Activated effector memory CD4-positive, alpha-beta T cell treated with anti-CD3 and anti-CD28 coated beads, Interleukin-2, amount 50 U/mL, for 16 hours (primary cell): ENCODE measurements around the gene SEZ6L.

Source experiments
- DNase-seq: peaks from one replicate; pipeline ENCODE4 v3.0.0-alpha.2; 2020

The SEZ6L gene

DNA sequence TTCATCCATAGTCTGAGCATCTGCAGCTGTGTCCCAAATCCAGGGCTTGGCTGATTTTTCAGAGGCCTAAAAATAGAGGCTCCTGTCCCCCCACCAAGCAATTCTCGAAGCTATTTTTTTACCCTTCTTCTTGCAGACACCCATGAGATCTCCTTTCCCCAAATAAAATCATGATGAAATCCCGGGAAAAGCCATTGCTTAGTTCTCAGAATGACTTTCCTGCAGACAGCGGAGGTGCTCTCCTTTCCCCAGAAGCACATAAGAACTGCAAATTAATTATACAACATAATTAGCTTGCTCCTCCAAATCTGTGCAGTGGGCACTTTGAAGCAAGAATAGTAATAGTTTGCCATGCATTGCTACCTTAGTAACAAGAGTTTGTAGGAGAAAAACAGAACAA lies 176.2 kb downstream of the SEZ6L start:
- DNase-seq: no peak

DNA sequence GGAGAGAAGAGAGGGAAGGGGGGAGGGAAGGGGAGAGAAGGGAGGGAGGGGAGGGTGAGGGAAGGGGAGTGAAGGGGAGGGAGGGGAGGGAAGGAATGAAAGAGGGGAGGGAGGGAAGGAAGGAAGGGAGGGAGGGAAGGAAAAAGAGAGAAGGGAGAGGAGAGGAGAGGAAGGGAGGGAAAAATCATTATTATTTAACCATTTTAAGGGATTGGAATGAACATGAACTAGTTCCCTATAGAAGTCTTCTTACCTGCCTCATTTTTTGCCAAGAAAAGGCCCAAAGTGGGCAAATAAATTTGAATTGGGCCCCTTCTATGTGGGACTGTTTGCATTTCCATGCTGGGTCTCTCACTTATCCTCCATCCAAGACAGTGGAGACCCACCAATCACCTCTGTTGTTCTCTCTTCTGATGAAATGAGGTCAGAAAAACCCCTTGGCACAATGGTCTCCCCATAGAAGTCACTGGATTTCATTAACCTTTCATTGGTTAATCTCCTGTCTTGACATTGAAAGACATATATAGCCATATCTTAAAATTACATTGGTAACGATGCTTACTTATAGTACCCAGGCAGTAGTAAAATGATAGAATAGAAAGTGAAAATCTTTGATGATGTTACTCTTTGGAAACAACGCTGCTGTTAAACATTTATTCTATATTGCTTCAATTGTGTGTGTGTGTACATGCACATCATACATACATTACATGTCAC lies 179.7 kb downstream of the SEZ6L start:
- DNase-seq: no peak

DNA sequence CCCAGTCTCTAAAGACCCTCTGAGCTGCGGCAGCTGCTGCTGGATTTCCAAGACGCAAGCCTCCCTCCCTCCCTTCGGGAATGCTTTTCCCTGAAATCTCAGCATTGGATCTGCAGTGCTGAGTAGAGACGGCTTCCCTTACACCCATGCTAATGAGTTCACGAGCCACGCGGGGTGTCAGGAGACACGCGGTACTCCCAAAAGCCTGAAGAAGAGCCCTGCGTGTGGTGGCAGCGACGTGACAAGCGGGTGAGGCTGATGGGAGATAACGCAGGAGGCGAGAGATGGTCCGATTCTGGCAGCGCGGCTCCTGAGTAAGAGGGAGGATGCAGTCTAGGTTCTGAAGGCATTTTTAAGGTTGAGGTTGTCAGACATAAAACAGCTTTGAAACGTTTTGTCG lies 185.4 kb downstream of the SEZ6L start:
- DNase-seq: no peak

DNA sequence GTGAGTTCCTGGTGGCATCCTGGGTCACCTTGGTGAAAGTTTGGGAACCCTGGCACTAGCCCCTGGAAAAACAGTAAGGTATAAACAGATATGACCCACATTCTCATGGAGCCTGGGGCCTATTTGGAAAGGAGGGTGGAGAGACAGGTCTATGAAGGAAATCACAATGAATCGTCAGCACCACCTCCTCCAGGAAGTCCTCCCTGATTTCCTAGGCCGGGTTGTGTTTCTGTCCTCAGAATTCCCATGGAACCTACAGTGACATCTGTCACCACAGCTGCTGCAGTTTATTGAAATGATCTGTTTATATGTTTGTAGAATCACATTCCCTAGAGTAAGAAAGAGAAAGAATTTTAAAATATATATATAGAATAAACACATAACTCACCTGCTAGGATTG lies 188.0 kb downstream of the SEZ6L start:
- DNase-seq: no peak

DNA sequence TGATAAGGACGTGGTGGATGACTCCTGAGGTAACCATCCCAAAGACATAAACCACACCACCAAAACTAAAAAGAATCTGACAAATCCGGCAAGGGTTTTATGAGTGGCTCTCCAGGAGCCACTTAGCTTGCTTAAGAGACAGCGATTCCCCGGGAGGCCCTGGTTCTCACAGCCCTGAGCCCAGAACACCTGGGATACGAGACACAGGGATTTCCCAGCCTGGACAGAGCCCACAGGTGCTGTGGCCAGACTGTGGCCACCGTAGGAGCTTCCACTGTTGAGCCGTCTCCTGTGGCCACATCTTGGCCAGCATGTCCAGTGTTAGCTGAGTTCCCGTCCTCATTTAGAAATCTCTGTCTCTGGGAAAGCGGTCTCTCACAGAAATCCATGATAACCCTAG lies 188.6 kb downstream of the SEZ6L start:
- no peak for DNase-seq

DNA sequence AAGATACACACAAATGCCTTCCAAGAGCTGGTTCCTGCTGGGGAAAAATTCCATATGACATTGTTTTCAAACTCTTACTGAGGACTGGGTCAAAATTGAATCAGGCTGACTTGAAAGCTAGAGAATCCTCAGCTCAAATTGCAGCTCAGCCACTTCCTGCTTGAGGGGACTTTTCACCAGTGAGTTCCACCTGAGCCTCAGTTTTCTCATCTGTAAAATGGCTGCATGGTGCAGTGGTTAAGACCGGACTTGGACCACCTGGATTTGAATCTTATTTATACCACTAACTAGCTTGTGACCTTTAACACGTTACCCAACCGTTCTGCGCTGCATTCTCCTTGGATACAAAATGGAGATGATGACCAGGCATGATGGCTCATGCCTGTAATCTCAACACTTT lies 189.9 kb downstream of the SEZ6L start:
- DNase-seq: no peak

DNA sequence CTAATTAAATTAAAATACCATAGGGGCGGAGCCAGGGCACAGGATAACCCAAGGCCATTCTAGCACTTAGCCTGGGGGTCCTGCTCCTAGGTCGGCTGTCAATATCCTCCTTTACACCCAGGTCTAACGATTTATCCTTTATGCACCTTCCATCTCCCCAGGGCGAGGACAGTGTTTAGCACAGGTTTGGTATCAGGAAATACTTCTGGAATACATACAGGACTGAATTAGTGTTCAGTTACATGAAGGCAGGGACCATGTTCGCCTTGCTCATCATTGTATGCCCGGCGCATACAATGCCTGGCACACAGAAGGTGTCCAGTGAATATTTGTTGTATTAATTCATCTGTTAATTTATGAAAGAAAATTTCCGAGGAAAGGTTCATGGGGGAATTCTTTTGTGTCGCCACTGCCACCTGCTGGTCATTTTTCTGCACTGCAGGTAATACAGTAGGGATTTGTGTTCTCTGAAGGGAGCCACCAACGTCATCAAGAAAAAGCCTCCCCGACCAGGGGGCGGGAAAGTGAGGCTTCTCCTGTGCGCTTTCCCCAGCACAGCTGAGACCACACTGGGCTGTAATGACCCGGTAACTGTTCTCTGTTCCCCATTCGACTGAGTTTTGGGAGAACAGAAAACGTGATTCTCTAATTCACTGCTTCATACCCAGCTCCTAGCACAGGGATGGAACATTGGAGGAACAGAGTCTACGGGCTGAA lies 191.1 kb downstream of the SEZ6L start:
- DNase-seq: peak; percentile 87

DNA sequence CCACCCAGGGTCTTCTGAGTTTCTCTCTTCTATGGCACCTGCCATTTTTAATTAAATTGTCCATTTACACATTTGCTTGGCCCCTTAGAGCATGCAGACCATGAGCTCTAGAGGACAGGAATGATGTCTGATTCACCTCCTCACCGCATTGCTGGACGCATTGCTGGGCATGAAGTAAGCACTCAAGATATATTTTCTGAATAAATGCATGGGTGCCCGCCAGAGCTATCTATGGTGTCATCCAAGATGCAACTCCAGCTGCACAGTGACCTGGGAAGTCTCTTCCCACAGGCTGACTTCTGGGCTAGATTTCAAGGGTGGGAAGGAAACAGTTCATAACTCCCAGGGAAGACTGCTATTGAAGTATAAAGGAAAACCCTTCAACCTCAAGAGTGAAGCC lies 193.2 kb downstream of the SEZ6L start:
- DNase-seq: no peak

DNA sequence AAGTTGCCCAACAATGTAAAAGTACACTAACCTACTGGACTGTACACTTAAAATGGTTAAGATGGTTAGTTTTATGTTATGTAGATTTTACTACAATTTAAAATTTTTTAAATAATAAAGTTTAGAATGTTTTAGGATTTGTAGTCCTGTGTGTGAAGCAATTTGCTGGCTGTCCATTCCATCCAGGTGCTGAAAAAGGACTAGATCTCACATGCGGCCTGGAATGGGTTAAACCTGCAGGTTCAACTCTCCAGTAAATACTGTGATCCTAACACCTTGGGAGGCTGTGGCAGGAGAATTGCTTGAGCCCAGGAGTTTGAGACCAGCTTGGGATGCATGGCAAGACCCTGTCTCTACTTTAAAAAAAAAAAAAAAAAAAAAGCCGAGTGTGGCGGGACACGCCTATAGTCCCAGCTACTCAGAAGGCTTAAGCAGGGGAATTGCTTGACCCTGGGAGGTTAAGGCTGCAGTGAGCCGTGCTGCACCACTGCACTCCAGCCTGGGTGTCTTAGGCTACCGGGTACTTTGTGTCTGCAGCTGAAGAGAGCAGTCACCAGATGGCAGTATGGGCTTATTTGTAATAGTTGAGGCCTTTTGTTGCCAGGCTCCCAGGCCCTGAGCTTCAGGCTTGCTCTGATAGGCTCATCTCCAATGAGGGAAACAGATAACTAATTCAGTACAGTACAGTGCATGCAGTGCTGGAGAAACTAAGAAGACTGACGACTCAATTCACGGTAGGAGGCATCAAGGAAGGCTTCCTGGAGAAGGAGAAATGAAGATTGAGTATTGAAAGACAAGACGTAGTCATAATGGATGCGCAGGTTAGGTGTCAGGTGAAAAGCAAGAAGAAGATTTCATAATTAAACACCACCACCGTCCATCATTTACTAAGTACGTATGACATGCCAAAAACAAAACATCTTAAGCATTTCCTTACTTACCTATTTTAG lies 195.1 kb downstream of the SEZ6L start:
- peak; percentile 73 for DNase-seq

DNA sequence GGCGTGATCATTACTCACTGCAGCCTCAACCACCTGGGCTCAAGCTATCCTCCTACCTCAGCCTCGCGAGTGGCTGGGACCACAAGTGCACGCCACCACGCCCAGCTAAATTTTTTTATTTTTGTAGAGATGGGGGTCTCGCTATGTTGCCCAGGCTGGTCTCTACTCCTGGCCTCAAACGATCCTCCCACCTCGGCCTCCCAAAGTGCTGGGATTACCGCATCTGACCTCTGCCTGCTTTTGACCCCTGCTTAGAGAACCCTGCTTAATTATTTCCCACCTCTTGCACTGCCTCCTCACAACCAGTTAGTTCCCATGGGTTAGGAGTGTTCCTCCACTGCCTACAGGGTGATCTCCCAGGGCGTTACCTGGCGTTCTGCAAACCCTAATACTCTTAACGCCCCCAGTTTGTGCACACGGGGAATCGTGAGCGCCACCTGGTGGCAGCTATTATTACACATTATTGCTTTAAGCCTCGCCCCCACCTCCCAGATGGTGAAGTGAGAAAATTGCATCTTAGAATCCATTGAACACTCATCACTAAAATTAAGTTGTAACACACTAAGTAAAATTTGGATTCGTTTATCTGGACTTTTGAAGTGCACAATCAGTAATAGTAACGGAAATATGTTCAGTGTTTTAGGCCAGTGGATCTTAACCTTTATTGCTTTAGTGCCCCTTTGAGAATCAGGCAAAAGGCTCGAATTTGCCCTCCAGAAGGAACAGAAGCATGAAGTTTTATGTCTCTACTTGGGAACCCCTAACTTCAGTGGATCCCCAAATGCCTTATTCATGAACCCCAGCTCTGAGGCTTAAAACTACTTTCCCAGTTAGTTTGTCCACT lies 198.4 kb downstream of the SEZ6L start:
- DNase-seq: peak; percentile 86

DNA sequence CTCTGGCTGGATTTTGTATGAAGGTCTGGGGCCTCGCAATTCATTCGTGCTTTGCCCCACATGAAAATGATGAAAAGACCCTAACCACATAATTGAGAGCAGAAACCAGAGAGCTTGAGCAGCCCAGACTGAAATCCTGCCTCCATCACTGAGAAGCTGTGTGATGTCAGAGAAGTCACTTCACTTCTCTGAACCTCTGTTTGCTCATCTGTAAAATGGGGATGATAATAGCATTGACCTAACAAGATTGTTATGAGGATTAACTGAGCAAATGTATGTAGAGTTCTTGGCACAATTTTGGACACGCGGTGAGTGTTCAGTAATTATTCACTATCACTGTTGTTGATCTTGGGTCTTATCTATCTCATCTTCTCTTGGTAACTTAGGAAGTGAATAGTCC lies 203.6 kb downstream of the SEZ6L start:
- DNase-seq: no peak

DNA sequence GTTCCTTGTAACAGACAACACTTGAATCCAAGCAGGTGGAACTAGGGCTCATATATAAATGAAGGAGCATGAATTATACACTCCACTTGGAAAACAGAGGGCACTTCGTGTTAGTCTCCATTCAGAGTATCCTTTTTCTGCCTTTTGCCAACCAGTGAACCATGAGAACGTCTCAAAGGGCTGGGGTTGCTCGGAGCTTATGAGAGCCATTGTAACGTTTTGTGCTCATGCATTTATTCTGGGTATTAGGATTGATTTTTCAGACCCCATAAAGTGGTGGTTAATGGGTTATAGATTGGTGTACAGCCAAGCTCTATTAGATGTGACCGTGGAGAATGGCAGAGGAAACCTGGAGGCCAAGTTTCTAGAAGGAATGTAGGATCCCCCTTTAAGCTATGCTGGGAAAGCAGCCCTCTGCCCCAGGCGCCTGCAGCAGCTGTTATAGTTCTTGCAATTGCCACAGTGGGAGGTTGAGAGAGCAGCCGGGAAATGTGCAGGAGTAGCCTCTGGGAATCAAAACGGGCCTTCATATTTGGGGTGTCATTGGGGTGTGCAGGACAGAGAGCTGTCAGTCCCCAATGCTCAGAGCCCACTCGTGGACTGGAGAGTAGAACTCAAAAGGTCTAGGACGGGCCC lies 205.2 kb downstream of the SEZ6L start:
- no peak for DNase-seq

DNA sequence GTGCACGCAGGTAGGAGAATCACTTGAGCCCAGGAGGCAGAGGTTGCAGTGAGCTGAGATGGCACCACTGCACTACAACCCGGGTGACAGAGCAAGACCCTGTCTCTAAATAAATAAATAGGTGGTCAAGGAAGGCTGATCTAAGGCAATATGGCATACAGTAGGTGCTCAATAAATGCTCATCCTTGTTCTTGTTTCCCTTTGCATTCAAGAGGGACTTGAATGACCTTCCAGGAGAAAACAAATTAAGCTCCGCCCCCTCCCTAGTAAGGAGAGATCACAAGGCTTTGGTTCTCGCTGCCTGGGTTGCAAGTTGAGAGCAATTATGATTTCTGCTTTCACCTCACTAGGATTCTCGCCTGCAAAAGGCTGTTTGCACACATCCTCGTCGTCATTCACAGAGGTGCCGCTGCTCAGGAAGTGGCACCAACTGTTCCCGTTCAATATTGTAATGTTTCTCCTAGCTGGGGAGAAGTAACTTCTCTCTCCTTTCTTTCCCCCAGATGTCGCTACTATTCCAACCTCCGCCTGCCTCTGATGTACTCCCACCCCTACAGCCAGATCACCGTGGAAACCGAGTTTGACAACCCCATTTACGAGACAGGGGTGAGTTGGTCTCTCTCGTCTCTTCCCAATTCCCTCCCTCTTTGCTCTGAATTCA lies 208.0 kb downstream of the SEZ6L start:
- no peak for DNase-seq

DNA sequence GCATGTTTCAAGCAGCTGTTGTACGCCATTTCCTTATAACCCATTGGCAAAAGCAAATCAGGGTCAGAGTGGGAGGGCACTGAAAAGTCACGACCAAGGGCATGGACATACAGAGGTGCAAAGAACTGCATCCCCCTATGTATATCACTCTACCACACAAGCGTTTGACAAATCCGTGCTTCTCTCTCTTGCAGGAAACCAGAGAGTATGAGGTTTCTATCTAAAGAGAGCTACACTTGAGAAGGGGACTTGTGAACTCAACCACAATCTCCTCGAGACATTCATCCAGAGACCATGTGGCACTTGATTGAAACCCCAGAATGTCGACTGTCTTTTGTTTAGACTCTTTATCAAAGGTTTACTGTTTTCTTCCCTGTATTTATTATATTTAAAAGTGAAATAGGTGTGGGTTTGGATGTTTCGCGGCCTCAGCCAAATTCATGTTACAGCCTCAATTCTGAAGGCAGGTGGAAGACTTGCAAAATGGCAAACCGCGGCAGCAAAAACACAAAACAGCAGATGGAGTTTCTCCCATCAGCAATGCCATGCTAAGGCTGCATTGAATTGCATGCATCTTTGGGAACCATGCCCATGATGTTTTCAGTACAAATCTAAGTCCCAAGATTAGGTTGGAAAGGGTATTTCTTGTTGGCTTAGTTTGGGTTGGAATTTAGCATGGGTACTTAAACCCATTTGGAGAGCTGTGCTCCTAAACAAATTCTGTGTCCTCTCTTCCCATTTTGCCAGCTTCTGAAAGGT lies 211.0 kb downstream of the SEZ6L start:
- no peak for DNase-seq

DNA sequence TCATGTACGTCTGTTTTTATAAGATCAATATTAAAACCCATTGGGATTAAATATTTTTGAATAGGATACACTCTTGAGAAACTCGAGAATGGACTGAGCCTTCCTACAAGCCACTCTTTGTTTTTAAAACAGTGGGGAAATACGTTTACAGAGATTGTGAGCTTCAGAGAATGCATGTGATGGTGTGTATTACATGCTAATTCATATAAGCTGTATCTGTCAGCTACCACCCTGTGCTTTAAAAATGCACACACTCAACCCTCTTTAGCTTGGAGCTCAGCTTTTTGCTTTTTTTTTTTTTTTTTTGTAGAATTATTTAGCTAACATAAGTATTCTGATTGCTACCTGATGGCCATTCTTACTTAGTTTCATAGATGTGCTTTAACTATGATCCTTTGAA lies 213.5 kb downstream of the SEZ6L start:
- no peak for DNase-seq

DNA sequence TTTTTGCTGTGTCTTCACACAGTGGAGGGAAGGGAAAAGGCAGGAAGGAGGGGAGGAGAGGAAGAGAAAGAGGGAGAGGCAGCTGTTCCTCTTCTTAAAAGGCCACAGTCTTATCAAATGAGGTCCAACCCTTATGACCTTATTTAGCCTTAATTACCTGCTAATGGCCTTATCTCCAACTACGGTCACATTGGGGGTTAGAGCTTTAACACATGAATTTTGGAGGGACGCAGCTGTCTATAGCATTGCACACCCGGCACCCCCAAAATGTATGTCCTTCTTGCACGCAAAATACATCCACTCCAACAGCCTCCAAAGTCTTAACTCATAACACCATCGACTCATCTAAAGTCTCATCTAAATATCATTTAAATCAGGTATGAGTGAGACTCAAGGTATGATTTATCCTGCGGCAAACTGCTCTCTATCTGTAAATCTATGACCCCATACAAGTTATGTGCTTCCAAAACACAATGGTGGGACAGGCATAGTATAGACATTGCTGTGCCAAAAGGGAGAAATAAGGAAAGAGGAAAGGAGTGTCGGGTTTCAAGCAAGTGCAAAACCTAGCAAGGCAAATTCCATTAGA lies 214.8 kb downstream of the SEZ6L start:
- no peak for DNase-seq

DNA sequence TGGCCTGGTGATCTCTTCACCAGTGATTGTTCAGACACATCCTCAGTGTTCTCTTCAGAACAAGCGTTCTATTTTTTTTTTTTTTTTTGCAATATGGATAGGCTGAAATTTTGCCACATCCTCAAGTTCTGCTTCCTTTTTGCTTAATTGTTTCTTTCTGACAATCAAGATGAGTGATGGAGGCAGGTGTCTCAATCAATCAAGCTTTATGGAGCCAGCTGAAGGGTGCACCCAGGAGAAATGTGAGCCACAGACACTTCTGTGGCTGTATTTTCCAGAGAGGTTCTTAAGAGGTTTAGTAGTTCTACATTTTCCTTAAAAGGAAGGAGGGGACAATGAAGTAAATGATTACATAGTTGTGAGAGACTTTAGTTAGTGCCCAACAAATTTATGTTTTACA lies 215.9 kb downstream of the SEZ6L start:
- no peak for DNase-seq

DNA sequence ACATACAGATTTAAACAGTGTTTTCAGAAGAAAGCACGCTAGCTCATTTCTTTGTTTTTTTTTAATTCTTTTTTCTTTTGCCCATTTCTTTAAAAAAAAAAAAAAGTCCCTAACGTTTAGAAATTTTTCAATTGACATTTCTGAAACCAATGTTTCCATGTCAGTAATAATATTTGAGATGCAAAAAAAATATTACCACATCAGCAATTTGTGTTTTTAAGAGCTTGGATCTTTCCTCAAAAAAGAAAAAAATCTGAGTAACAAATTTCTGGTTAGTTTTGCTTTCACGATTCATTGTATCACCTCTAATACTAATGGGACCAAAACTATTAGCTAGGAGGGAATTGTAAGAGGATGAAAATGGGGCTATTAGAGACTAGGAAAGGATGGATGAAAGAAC lies 219.9 kb downstream of the SEZ6L start:
- DNase-seq: no peak

DNA sequence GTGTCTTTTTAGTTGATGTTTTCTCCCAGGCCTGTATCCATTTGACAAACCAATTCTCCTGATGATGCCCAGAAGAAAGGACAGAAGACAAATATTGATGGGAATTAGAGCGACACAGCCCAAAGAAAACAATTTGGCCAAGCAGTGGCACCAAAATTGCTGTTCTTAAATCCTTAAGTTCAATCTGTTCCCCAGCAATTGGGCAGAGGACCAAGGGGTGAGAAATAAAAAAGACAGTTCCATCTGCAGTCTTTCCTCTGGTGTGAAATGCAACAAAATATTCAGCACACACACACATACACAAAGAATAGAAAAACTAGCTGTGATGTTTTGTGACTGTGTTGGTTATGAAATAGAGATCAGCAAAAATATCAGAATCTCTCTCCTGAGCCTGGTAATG lies 221.8 kb downstream of the SEZ6L start:
- no peak for DNase-seq

DNA sequence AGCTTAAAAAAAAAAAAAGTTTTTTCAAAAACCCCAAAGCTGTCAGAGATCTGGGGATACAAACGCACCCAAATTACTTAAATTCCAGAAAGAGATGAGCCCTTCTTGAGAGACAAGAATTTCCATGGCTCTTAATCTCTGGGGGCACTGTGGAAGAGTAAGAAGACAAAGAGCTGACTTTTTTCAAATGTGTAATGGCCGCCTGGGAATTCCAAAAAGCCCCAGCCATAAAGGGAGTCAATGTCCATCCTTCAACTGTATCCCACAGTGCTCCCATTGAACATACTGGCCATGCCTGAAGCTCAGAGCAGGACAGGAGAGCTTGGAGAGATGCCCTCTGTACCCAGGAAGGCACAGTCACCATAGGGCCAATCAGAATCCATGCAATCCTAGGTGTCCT lies 222.4 kb downstream of the SEZ6L start:
- no peak for DNase-seq
